HG03520 (cell line): Measurements from ENCODE around the gene PRM3.

Source experiments
- ATAC-seq: cut with Tn5 transposase; IDR thresholded peaks from one replicate; pipeline ENCODE4 v1.9.1; 2021; ENCODE audit warnings: mild to moderate bottlenecking, moderate library complexity; ENCODE audit not compliant: unreplicated experiment

PRM3 gene

DNA sequence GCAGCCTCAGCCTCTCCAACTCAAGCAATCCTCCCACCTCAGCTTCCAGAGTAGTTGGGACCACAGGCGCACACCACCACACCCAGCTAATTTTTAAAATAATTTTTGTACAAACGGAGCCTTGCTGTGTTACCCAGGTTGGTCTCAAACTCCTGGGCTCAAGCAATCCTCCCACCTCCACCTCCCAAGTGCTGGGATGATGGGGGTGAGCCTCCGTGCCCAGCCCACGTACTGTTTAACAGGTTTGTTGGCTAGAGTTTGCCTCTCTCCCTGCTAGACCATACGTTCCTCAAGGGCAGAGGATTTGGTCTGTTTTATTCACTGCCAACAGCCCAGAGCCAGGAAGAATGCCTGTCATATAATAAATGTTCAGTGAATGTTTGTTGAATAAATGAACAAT, 44.0 kb downstream of the PRM3 start:
- ATAC-seq, result no peak

DNA sequence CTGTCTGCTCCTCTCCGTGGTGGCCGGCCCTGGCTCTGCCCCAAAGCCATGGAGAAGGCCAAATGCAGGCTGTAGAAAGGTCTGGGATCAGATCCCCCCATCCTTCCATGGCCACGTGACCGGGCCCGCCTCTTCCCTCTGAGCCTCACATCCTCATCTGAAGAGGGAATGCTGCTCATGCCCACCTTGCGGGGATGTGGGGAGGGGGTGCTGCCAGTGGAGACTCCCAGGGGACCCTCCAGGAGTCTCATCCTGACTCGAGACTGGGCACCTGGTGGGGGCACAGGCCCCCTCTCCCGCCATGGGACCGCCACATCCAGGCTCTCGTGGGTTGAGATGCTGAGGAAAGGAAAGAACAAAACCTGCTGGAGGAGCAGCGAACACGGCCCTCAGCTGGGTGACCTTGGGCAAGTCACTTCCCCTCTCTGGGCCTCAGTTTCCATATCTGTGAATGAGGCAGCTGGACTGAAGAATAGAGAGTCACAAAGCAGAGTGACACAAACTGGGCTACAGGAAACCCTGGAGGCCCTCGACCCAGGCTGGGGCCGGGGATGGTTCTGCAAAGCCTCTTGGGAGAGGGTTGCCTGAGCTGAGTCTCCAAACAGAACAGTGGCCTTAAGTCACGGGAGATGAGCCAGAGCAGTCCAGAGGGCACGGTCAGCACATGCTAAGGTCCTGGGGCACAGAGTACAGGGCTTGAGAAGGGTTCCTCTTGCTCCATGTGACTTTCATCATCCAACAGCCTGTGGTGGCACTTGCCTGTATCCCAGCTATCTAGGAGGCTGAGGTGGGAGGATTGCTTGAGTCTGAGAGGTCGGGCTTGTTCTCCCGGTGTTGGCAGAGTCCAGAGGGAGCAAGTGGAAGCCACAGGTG, 47.5 kb downstream of the PRM3 start:
- no peak for ATAC-seq

DNA sequence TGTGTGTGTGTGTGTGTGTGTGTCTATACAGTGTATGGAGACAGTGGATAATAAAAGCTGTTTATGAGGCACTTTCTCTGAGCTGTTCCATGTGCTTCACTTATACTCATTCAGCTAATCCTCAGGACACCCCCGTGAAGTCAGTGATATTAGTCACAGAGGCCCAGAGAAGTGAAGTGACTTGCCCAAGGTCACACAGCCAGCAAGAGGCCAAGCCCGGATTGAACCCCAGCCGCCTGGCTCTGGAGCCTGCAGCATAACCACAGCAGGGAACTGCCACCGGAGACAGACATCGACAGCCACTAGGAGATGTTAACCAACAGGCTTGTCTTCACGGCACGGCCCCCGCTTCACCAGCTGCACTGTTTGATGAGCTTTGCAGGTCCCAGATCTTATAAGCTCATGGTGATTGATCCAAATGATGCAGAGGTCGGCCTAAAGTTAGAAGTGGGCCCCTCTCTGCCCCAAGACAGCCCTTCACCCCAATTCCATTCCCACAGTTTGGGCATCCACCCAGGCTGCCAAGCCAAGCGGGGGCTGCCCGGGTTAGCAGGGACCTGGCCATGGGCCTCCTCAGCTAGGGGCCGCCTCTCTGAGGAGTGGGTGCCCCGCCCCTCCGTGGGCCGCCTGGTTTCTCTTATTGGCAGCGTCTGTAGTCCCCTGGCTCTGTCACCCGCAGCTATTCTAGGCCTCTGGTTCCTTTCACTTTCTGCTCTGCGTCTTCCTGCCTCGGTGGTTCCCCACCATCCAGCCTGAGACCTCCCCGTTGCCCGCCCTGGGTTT, 48.3 kb downstream of the PRM3 start:
- peak; percentile 78 for ATAC-seq

DNA sequence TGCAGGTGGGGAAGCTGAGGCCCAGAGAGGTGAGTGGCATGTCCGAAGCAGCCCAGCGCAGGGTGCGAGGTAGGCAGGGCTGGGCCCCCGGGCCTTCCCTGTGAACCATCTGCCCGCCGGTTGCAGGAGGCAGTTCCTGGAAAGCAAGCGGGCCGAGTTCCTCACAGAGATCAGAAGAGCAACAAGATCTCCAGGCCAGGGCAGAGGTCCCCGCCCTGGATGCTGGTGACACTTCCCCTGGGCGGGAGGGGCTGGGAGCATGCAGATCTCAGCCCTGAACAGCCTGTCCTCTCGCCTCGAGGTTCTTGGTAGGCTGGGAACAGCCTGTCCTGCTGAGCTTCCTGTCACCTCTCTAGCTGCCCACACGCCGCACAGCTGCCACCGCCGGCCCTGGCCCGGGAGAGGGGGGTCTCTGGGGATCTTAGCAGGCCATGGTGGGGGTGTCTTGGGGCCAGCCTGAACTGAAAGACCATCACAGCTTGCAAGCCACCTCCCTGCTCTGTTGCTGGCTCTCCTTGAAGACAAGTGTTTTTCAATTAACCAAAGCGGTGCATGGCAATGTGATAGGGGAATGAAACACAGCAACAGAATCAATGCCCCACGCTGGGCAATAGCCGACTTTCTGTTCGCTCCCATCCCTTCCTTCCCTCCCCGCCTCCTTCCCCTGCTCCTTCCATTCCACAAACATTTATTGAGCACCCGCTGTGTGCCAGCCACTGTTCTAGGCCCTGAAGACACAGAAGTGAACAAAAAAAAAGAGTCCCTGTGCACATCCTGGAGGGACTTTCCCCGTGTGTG, 49.1 kb downstream of the PRM3 start:
- ATAC-seq, result no peak
